ENCODE data around the gene UQCC5.

Gene UQCC5

DNA sequence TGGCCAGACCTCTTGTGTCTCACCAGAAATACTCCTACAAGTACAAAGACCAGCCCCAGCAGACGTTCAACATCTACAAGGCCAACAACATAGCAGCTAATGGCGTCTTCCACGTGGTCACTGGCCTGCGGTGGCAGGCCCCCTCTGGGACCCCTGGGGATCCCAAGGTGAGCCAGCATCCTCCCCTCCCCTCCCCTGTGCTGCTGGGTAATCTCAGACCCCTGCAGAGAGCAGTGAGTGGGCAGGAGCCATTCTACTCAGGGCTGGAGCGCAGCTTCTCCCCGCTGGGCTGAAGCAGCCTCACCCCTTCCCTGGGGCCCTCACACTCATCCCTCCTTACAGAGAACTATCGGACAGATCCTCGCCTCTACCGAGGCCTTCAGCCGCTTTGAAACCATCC is 31.4 kb upstream of the UQCC5 start:
- no peak for TF ChIP-seq FOXP2 (optimal IDR thresholded peaks at IDR 0.05; ENCODE audit: borderline replicate concordance, extremely low read depth, extremely low read length, insufficient read depth)
- no peak for TF ChIP-seq POLR2AphosphoS5 (IDR thresholded peaks at IDR 0.05; ENCODE audit: low read depth, low read length)

DNA sequence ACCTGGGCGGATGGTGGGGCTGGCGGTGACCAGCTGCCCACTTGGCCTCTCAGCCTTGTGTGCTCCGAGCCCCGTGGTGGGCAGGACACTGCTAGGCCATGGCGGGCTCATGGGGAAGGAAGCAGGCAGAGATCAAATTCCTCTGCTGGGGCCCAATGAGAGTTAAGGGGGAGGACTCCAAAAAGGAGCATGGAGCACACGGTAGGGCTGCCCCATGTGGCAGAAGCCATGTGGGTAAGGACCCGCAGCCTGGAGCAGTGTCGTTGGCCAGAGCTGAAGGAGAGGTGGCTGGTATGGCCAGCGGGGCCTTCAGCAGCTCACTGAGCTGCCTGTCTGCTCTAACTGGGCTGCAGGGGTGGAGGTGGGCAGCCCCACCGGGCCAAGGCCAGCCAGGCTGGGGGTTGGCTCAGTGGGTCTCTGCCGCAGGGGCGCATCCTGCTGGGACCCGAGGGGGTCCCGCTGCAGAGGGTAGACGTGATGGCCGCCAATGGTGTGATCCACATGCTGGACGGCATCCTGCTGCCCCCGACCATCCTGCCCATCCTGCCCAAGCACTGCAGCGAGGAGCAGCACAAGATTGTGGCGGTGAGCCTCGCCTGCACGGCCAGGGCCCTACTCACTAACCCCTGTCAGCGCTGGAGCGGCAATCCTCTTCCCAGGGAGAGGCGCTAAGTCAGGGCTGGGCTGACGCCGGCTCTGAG is 30.0 kb upstream of the UQCC5 start:
- TF ChIP-seq POLR2AphosphoS5 (IDR thresholded peaks at IDR 0.05; ENCODE audit: low read depth, low read length), result no peak
- TF ChIP-seq FOXP2 (optimal IDR thresholded peaks at IDR 0.05; ENCODE audit: borderline replicate concordance, extremely low read depth, extremely low read length, insufficient read depth), result no peak
- no peak for TF ChIP-seq REST (IDR thresholded peaks at IDR 0.05; ENCODE audit: insufficient read depth in 1 of 2, low read depth in 2 of 2, low read length in 2 of 2)
- no peak for TF ChIP-seq TAF1 (IDR thresholded peaks at IDR 0.05; ENCODE audit: borderline replicate concordance, insufficient read depth, low read length)
- TF ChIP-seq SIN3A (IDR thresholded peaks at IDR 0.05; ENCODE audit: borderline replicate concordance, insufficient read depth, low read length), result no peak

DNA sequence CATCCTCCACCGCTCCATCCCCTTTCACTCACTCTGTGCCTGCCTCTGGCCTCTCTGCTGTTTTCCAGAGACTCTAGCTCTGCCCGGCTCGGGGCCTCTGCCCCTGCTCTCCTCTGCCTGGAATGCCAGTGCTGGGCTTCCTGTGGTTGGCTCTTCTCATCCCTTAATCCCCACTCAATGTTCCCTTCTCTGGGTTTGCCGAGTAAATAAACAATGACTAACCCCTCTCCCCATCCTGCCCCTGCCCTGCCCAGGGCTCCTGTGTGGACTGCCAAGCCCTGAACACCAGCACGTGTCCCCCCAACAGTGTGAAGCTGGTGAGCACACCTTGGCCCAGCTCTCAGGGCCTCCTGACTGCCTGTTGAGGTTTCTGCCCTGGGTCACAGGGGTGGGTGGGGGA is 29.0 kb upstream of the UQCC5 start:
- TF ChIP-seq FOXP2 (optimal IDR thresholded peaks at IDR 0.05; ENCODE audit: borderline replicate concordance, extremely low read depth, extremely low read length, insufficient read depth), result no peak
- no peak for TF ChIP-seq POLR2AphosphoS5 (IDR thresholded peaks at IDR 0.05; ENCODE audit: low read depth, low read length)
- TF ChIP-seq REST (IDR thresholded peaks at IDR 0.05; ENCODE audit: insufficient read depth in 1 of 2, low read depth in 2 of 2, low read length in 2 of 2), result no peak

DNA sequence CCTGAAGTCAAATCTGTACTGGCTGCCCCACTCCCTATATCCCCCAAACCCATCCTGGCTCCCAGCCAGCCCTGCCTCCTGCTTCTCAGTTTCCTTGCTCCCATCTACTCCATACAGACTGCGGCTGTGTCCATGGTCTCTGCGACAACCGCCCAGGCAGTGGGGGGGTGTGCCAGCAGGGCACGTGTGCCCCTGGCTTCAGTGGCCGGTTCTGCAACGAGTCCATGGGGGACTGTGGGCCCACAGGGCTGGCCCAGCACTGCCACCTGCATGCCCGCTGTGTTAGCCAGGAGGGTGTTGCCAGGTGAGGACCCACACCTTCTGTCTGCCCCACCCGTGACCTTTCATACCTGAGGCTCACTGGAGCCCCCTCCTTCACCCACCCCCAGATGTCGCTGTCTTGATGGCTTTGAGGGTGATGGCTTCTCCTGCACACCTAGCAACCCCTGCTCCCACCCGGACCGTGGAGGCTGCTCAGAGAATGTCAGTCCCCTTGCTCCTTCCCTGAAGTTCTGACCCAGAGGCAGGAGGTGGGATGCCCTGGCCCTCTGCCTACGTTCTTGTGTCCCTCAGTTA is 26.6 kb upstream of the UQCC5 start:
- no peak for TF ChIP-seq SIN3A (IDR thresholded peaks at IDR 0.05; ENCODE audit: borderline replicate concordance, insufficient read depth, low read length)
- no peak for TF ChIP-seq TAF1 (IDR thresholded peaks at IDR 0.05; ENCODE audit: borderline replicate concordance, insufficient read depth, low read length)
- no peak for TF ChIP-seq POLR2AphosphoS5 (IDR thresholded peaks at IDR 0.05; ENCODE audit: low read depth, low read length)
- TF ChIP-seq FOXP2 (optimal IDR thresholded peaks at IDR 0.05; ENCODE audit: borderline replicate concordance, extremely low read depth, extremely low read length, insufficient read depth), result no peak
- no peak for TF ChIP-seq REST (IDR thresholded peaks at IDR 0.05; ENCODE audit: insufficient read depth in 1 of 2, low read depth in 2 of 2, low read length in 2 of 2)

GRCh38 chr3:52511509-52511908 is 24.9 kb upstream of the UQCC5 start:
- no peak for TF ChIP-seq TAF1 (IDR thresholded peaks at IDR 0.05; ENCODE audit: borderline replicate concordance, insufficient read depth, low read length)
- no peak for TF ChIP-seq SIN3A (IDR thresholded peaks at IDR 0.05; ENCODE audit: borderline replicate concordance, insufficient read depth, low read length)
- no peak for TF ChIP-seq POLR2AphosphoS5 (IDR thresholded peaks at IDR 0.05; ENCODE audit: low read depth, low read length)
- no peak for TF ChIP-seq REST (IDR thresholded peaks at IDR 0.05; ENCODE audit: insufficient read depth in 1 of 2, low read depth in 2 of 2, low read length in 2 of 2)
- TF ChIP-seq FOXP2 (optimal IDR thresholded peaks at IDR 0.05; ENCODE audit: borderline replicate concordance, extremely low read depth, extremely low read length, insufficient read depth), result no peak
